Stimulated activated CD4-positive, alpha-beta T cell treated with anti-CD3 and anti-CD28 coated beads, TNF-alpha, amount 100 ng/mL, for 4 hours (primary cell): ENCODE measurements around the gene SSC5D.

Source experiments
- DNase-seq, 3 experiments: peaks; one replicate each; pipeline ENCODE4 v3.0.0-alpha.2; 2020; ENCODE audit warnings: low read depth in 3 of 3

The SSC5D gene

GRCh38 chr19:55554741-55555152 is 66.5 kb downstream of the SSC5D start:
- DNase-seq: no peak

- no peak for DNase-seq
Observed at GRCh38 chr19:55559684-55560083, 71.4 kb downstream of the SSC5D start.

- no peak for DNase-seq
Observed at GRCh38 chr19:55563261-55563690, 75.0 kb downstream of the SSC5D start.

- no peak for DNase-seq
Observed at GRCh38 chr19:55566823-55567222, 78.6 kb downstream of the SSC5D start.

- no peak for DNase-seq
Observed at GRCh38 chr19:55567708-55568328, 79.6 kb downstream of the SSC5D start.
